ENCODE measurements around the gene RPL22.

Gene RPL22

DNA sequence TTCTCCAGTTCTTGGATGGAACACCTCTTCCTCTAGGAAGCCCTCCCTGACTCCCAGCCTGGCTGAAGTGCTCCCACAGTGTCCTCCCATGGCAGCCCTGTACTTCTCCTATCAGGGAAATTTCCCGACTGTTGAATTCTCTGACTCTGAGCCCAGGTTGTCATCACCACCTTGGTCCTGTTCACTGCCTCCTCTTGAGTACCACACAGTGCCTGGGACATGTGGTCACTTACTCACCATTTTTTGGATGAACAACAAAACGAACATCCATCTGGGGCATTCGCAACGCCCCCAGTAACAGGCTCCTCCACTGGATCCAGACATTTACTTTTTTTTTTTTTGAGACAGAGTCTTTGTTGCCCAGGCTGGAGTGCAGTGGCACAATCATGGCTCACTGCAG lies 56.7 kb downstream of the RPL22 start:
- no peak for DNase-seq (ENCODE audit: low read depth)
- TF ChIP-seq, protein P1, sequence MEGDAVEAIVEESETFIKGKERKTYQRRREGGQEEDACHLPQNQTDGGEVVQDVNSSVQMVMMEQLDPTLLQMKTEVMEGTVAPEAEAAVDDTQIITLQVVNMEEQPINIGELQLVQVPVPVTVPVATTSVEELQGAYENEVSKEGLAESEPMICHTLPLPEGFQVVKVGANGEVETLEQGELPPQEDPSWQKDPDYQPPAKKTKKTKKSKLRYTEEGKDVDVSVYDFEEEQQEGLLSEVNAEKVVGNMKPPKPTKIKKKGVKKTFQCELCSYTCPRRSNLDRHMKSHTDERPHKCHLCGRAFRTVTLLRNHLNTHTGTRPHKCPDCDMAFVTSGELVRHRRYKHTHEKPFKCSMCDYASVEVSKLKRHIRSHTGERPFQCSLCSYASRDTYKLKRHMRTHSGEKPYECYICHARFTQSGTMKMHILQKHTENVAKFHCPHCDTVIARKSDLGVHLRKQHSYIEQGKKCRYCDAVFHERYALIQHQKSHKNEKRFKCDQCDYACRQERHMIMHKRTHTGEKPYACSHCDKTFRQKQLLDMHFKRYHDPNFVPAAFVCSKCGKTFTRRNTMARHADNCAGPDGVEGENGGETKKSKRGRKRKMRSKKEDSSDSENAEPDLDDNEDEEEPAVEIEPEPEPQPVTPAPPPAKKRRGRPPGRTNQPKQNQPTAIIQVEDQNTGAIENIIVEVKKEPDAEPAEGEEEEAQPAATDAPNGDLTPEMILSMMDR (conservative IDR thresholded peaks at IDR 0.05; ENCODE audit: control insufficient read depth, insufficient read depth, low read depth, low read length): no peak
- H3K4me3 ChIP-seq (ENCODE audit: control insufficient read depth, low read depth, low read length): no peak overlapping the region

DNA sequence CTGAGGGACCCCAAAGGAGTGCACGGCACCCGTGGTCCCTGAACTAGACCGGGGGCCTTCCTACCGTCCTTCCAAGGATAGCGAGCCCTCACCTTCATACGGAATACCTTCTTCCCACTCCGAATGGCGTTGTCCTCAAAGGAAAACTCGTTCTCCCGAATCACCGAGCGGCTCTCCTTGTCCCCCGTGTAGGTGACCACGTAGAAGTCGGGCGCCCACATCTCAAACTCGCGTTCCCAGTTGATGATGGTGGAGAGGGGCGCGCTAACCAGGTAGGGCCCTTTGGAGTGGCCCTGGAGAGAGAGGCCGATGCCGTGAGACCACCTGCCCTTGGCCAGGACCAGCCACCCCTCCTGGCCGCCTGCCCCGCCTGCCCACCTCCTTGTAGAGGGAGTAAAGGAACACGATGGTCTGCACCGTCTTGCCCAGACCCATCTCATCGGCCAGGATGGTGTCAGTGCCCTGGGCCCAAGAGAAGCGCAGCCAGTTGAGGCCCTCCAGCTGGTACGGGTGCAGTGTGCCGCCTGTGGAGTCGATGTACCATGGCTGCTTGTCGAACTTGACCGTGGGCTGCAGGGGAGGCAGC lies 57.3 kb downstream of the RPL22 start:
- TF ChIP-seq, protein P1 (conservative IDR thresholded peaks at IDR 0.05; ENCODE audit: control insufficient read depth, insufficient read depth, low read depth, low read length): no peak
- no peak for DNase-seq (ENCODE audit: low read depth)

DNA sequence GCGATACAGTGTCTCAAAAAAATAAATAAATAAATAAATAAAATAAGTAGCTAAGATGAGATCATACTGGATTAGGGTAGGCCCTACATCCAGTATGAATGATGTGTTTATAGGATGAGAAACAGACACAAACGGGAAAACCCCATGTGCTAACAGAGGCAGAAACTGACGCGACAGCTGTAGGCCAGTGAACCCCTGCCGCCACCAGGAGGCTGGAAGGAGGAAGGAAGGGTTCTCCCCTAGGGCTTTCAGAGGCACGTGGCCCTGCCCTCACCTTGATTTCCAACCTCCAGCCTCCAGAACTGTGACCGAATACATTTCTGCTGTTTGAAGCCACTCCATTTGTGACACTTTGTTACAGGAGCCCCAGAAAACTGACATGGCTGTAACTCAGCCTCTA lies 57.8 kb downstream of the RPL22 start:
- no peak overlapping the region for H3K4me3 ChIP-seq (ENCODE audit: control insufficient read depth, low read depth, low read length)
- TF ChIP-seq, protein P1 (conservative IDR thresholded peaks at IDR 0.05; ENCODE audit: control insufficient read depth, insufficient read depth, low read depth, low read length): no peak
- DNase-seq (ENCODE audit: low read depth): no peak

More for the DNA sequence above, 57.3 kb downstream of the RPL22 start:
- H3K4me3 ChIP-seq (ENCODE audit: control insufficient read depth, low read depth, low read length): no peak overlapping the region

DNA sequence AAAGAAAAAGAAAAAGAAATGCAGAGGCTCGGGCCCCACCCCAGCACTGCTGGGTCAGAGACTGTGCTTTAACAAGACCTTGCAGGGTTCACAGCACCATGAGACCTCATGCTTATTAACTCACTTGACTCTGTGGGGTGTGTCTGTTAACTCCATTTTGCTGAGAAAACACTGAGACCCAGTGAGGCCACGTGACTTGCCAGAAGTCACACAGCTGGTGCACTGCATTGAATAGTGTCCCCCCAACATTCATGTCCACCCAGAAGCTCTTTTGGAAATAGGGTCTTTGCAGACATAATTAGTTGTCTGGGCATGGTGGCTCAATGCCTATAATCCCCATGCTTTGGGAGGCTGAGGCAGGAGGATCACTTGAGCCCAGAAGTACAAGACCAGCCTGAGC lies 59.0 kb downstream of the RPL22 start:
- TF ChIP-seq, protein P1 (conservative IDR thresholded peaks at IDR 0.05; ENCODE audit: control insufficient read depth, insufficient read depth, low read depth, low read length): no peak
- no peak for DNase-seq (ENCODE audit: low read depth)
- H3K4me3 ChIP-seq (ENCODE audit: control insufficient read depth, low read depth, low read length): no peak overlapping the region

DNA sequence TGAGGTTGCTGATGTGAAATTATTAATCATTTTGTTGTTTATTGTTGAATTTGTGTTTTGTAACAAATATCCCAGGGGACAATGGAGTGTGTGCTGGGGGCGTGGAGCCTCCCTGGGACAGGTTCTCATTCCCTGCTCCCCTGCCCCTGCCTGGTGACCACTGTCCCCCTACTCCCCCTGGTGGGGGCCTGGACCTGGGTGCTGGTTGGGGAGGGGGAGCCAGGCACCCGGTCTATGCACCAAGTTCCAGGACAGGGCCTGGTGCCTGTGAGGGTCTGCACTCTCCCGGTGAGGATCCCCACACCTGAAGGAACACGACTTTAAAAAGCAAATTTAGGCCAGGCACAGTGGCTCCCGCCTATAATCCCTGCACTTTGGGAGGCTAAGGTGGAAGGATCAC lies 61.6 kb downstream of the RPL22 start:
- no peak for DNase-seq (ENCODE audit: low read depth)
- no peak overlapping the region for H3K4me3 ChIP-seq (ENCODE audit: control insufficient read depth, low read depth, low read length)
- TF ChIP-seq, protein P1 (conservative IDR thresholded peaks at IDR 0.05; ENCODE audit: control insufficient read depth, insufficient read depth, low read depth, low read length): no peak

DNA sequence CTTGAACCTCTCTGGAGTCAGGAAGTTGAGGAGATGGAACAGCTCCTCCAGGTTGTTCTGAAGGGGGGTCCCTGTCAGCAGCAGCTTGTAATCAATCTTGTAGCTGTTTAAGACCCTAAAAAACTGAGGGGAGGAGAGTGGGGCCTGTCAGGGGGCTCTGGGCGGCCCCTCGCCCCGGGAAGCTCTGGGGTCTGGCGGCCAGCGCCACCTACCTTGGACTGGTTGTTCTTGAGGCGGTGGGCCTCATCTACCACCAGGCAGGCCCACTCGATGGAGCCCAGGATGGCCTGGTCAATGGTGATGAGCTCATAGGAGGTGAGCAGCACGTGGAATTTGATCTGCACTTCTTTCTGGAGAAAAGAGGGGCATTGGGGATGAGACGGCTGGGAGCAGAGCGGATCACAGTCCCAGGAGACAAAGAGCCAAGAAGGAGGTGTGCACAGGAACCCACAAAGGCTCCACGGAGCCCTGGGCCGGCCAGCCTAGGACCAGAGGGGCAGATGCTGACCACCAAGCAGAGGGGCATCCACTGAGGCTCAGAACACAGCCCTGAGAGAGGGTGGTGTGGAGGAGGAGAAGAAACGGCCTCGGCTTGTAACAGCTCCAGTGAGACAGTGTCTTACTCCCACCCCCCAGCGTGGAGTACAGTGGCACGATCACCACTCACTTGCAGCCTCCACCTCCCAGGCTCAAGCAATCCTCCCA lies 62.7 kb downstream of the RPL22 start:
- H3K4me3 ChIP-seq (ENCODE audit: control insufficient read depth, low read depth, low read length): no peak overlapping the region
- DNase-seq (ENCODE audit: low read depth): no peak
- TF ChIP-seq, protein P1 (conservative IDR thresholded peaks at IDR 0.05; ENCODE audit: control insufficient read depth, insufficient read depth, low read depth, low read length): no peak
